ENCODE data around the gene RFPL4A.
A peak's percentile ranks its signal among the peaks of the same experiment; 100 is the strongest.

The RFPL4A gene

GRCh38 chr19:55781112-55781511 is 22.2 kb downstream of the RFPL4A start:
- H3K4me1 ChIP-seq (ENCODE audit: low read length): no peaks in the 10 kb centered on the region
- TF ChIP-seq EZH2phosphoT487 (IDR thresholded peaks at IDR 0.05; ENCODE audit: low read depth): no peak
- no peak overlapping the region for H3K9ac ChIP-seq (ENCODE audit: low read length)
- no peaks in the 10 kb centered on the region for H3K27me3 ChIP-seq (ENCODE audit: low read depth, low read length)
- no peaks in the 10 kb centered on the region for H3K36me3 ChIP-seq (replicated peaks; ENCODE audit: low read depth, low read length)
- H2AFZ ChIP-seq (ENCODE audit: low read depth, low read length): no peak overlapping the region
- H3K79me2 ChIP-seq (ENCODE audit: low read length): no peaks in the 10 kb centered on the region
- H3K4me3 ChIP-seq (ENCODE audit: low read length): no peak overlapping the region
- H4K20me1 ChIP-seq (ENCODE audit: insufficient read depth, low read length): no peaks in the 10 kb centered on the region
- H3K4me2 ChIP-seq (ENCODE audit: low read length): no peak overlapping the region
- no peak overlapping the region for H3K27ac ChIP-seq (ENCODE audit: low read length)
- no peaks in the 10 kb centered on the region for H3K9me3 ChIP-seq (ENCODE audit: insufficient read depth, low read length)

- no peaks in the 10 kb centered on the region for H3K27me3 ChIP-seq (ENCODE audit: low read depth, low read length)
- no peaks in the 10 kb centered on the region for H3K79me2 ChIP-seq (ENCODE audit: low read length)
- TF ChIP-seq EZH2phosphoT487 (IDR thresholded peaks at IDR 0.05; ENCODE audit: low read depth): no peak
- no peak for TF ChIP-seq CTCF (IDR thresholded peaks at IDR 0.05; ENCODE audit: low read depth, low read length)
- no peak overlapping the region for H3K27ac ChIP-seq (ENCODE audit: low read length)
- H2AFZ ChIP-seq (ENCODE audit: low read depth, low read length): no peak overlapping the region
- no peaks in the 10 kb centered on the region for H3K9me3 ChIP-seq (ENCODE audit: insufficient read depth, low read length)
- no peak overlapping the region for H3K9ac ChIP-seq (ENCODE audit: low read length)
- no peak overlapping the region for H3K4me2 ChIP-seq (ENCODE audit: low read length)
- H4K20me1 ChIP-seq (ENCODE audit: insufficient read depth, low read length): no peaks in the 10 kb centered on the region
- no peak overlapping the region for H3K4me3 ChIP-seq (ENCODE audit: low read length)
- H3K36me3 ChIP-seq (replicated peaks; ENCODE audit: low read depth, low read length): no peaks in the 10 kb centered on the region
- no peaks in the 10 kb centered on the region for H3K4me1 ChIP-seq (ENCODE audit: low read length)
Measured at GRCh38 chr19:55795021-55795420, 36.1 kb downstream of the RFPL4A start.

- H3K9me3 ChIP-seq (ENCODE audit: insufficient read depth, low read length): no peaks in the 10 kb centered on the region
- peaks cover 16% of the 10 kb centered on the region for H3K4me1 ChIP-seq (ENCODE audit: low read length)
- H3K9ac ChIP-seq (ENCODE audit: low read length): no peak overlapping the region
- no peaks in the 10 kb centered on the region for H3K79me2 ChIP-seq (ENCODE audit: low read length)
- H3K27ac ChIP-seq (ENCODE audit: low read length): no peak overlapping the region
- H4K20me1 ChIP-seq (ENCODE audit: insufficient read depth, low read length): no peaks in the 10 kb centered on the region
- H3K27me3 ChIP-seq (ENCODE audit: low read depth, low read length): no peaks in the 10 kb centered on the region
- H3K4me2 ChIP-seq (ENCODE audit: low read length): peak overlapping the region; percentile 46
- H3K36me3 ChIP-seq (replicated peaks; ENCODE audit: low read depth, low read length): no peaks in the 10 kb centered on the region
- TF ChIP-seq EZH2phosphoT487 (IDR thresholded peaks at IDR 0.05; ENCODE audit: low read depth) (no peak), CTCF (IDR thresholded peaks at IDR 0.05; ENCODE audit: low read depth, low read length) (no peak)
- H2AFZ ChIP-seq (ENCODE audit: low read depth, low read length): peak overlapping the region; percentile 19; the same call in 1 of the 2 replicates
- peak overlapping the region; percentile 29; the same call in 1 of the 2 replicates for H3K4me3 ChIP-seq (ENCODE audit: low read length)
Measured at GRCh38 chr19:55801416-55801815, 42.5 kb downstream of the RFPL4A start.

GRCh38 chr19:55802281-55802680 is 43.4 kb downstream of the RFPL4A start:
- no peaks in the 10 kb centered on the region for H3K36me3 ChIP-seq (replicated peaks; ENCODE audit: low read depth, low read length)

More at GRCh38 chr19:55802281-55802680, 43.4 kb downstream of the RFPL4A start:
- Histone ChIP-seq H3K27me3 (ENCODE audit: low read depth, low read length) (no peaks in the 10 kb centered on the region), H3K4me3 (ENCODE audit: low read length) (no peak overlapping the region), H3K9ac (ENCODE audit: low read length) (no peak overlapping the region), H4K20me1 (ENCODE audit: insufficient read depth, low read length) (no peaks in the 10 kb centered on the region), H2AFZ (ENCODE audit: low read depth, low read length) (no peak overlapping the region), H3K79me2 (ENCODE audit: low read length) (no peaks in the 10 kb centered on the region), H3K4me1 (ENCODE audit: low read length) (peaks cover 16% of the 10 kb centered on the region), H3K4me2 (ENCODE audit: low read length) (no peak overlapping the region), H3K9me3 (ENCODE audit: insufficient read depth, low read length) (no peaks in the 10 kb centered on the region), H3K27ac (ENCODE audit: low read length) (no peak overlapping the region)
- TF ChIP-seq EZH2phosphoT487 (IDR thresholded peaks at IDR 0.05; ENCODE audit: low read depth): no peak
- no peak for TF ChIP-seq CTCF (IDR thresholded peaks at IDR 0.05; ENCODE audit: low read depth, low read length)
